C4-2B (cell line): ENCODE results near the gene SLC22A12.

ENCODE experiments used
- ZFX ChIP-seq: fragments of 450-650 bp; IDR thresholded peaks from 2 replicates; pipeline ENCODE4 v1.6.1; 2017
- TF ChIP-seq, protein P1 (sequence below): fragments of 450-650 bp; conservative IDR thresholded peaks from 2 replicates; pipeline ENCODE4 v1.5.1; 2017; ENCODE audit warnings: mild to moderate bottlenecking

DNA sequence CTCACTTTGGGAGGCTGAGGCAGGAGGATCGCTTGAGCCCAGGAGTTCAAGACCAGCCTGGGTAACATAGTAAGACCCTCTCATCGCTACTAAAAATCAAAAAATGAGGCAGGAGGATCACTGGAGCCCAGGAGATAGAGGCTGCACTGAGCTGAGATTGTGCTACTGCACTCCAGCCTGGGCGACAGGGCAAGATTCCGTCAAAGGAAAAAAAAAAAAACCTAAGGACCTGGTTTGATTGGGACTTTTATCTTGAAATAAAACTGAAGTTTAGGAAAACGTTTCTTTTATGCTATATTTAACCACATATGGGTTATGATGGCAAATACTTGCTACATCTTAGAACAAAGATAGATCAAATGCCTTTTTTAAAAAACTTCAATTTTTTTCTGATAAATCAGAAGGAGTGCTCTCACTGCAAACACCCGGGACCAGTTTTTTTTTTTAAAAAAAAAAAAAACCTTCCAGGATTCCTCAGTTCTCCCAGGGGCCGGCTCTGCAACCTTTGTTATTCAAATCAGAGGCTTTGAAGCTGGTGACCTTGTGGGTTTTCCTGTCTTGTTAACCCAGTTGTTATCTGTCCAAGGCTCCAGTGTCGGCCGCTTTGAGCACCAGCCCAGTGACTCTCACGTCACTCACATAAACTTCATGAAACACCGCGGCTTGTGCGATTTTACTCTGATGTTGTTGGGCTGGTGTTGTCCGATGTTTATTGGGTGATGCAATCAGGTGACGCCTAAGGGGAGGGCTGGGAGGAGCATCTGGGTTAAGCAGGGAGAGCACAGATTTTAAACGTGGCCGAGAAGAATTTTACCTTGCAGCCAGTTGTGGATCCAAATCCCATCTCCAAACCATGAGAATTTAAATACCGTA, 24.7 kb upstream of the SLC22A12 start:
- TF ChIP-seq, protein P1, sequence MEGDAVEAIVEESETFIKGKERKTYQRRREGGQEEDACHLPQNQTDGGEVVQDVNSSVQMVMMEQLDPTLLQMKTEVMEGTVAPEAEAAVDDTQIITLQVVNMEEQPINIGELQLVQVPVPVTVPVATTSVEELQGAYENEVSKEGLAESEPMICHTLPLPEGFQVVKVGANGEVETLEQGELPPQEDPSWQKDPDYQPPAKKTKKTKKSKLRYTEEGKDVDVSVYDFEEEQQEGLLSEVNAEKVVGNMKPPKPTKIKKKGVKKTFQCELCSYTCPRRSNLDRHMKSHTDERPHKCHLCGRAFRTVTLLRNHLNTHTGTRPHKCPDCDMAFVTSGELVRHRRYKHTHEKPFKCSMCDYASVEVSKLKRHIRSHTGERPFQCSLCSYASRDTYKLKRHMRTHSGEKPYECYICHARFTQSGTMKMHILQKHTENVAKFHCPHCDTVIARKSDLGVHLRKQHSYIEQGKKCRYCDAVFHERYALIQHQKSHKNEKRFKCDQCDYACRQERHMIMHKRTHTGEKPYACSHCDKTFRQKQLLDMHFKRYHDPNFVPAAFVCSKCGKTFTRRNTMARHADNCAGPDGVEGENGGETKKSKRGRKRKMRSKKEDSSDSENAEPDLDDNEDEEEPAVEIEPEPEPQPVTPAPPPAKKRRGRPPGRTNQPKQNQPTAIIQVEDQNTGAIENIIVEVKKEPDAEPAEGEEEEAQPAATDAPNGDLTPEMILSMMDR = no peak
- TF ChIP-seq ZFX = no peak
